IMR-90 (cell line): ENCODE measurements around the gene F11. TPM values are rescaled to one million over a fixed set of nuclear protein-coding genes. Genes with fewer than 3 reads are reported as not detected.

Source experiments
- ATAC-seq: fragments of 200-7000 bp; cut with Tn5 transposase; 2 replicates; pipeline ENCODE4 v1.9.1; 2020; ENCODE audit warnings: low read depth, mild to moderate bottlenecking, moderate library complexity
- BruUV-seq: library from RNA; stranded (reverse); fragments of 400-500 nt; replicated peaks from 2 replicates; lab custom pipeline; 2021; lab: Mats Ljungman, UMichigan
- CTCF ChIA-PET: fragments of 300-600 bp; formaldehyde crosslinking; extraction: SDS; loops from one replicate; lab custom pipeline; 2021; ENCODE audit warnings: antibody characterized with exemption; lab: Yijun Ruan, JAX
- POLR2A ChIA-PET: fragments of 300-600 bp; sonication (Branson Sonifier 250); formaldehyde crosslinking; loops from one replicate; lab custom pipeline; 2022; ENCODE audit warnings: antibody characterized with exemption; ENCODE audit not compliant: unreplicated experiment; lab: Charles Lee
- DNase-seq: peaks from one replicate; pipeline ENCODE4 v3.0.0; 2013
- H2AFZ ChIP-seq: replicated peaks from 2 replicates; pipeline ENCODE3; 2013; ENCODE audit warnings: low read length, mild to moderate bottlenecking; ENCODE audit not compliant: poor library complexity
- H2AK5ac ChIP-seq: 2 replicates; pipeline ENCODE4 v1.6.1; 2013; ENCODE audit warnings: low read depth, low read length, inconsistent platforms
- H2AK9ac ChIP-seq: replicated peaks from 2 replicates; pipeline ENCODE3; 2013; ENCODE audit warnings: mild to moderate bottlenecking, low read depth, low read length, moderate library complexity; ENCODE audit not compliant: poor library complexity
- H2BK120ac ChIP-seq: 2 replicates; pipeline ENCODE4 v1.6.1; 2013; ENCODE audit warnings: low read depth, low read length, inconsistent platforms
- H2BK15ac ChIP-seq: 3 replicates; pipeline ENCODE4 v1.6.1; 2013; ENCODE audit warnings: low read depth, low read length, inconsistent platforms
- H2BK20ac ChIP-seq: 2 replicates; pipeline ENCODE4 v1.6.1; 2013; ENCODE audit warnings: low read depth, mild to moderate bottlenecking, inconsistent platforms, low read length, moderate library complexity
- H2BK5ac ChIP-seq: 2 replicates; pipeline ENCODE4 v1.6.1; 2013; ENCODE audit warnings: mild to moderate bottlenecking, low read depth, low read length, inconsistent platforms; ENCODE audit not compliant: poor library complexity, severe bottlenecking
- H3K14ac ChIP-seq: replicated peaks from 2 replicates; pipeline ENCODE4 v1.6.1; 2013; ENCODE audit warnings: low read depth, low read length, inconsistent platforms
- H3K18ac ChIP-seq: 2 replicates; pipeline ENCODE4 v1.6.1; 2013; ENCODE audit warnings: low read depth, low read length, control low read depth
- H3K23ac ChIP-seq: 2 replicates; pipeline ENCODE4 v1.6.1; 2013; ENCODE audit warnings: low read depth, low read length, inconsistent platforms
- H3K27ac ChIP-seq: 2 replicates; pipeline ENCODE4 v1.5.1; 2013; ENCODE audit warnings: mild to moderate bottlenecking, control low read depth, low read length; ENCODE audit not compliant: insufficient read depth
- H3K27me3 ChIP-seq: 2 replicates; pipeline ENCODE4 v1.6.1; 2013; ENCODE audit warnings: low read length; ENCODE audit not compliant: control insufficient read depth, insufficient read depth
- H3K36me3 ChIP-seq: 2 replicates; pipeline ENCODE4 v1.6.1; 2013; ENCODE audit warnings: low read length, mixed read lengths; ENCODE audit not compliant: control insufficient read depth, insufficient read depth
- H3K4ac ChIP-seq: 2 replicates; pipeline ENCODE4 v1.6.1; 2013; ENCODE audit warnings: low read depth, low read length, inconsistent platforms
- H3K4me1 ChIP-seq: 2 replicates; pipeline ENCODE4 v1.6.1; 2013; ENCODE audit warnings: low read length, mixed read lengths; ENCODE audit not compliant: control insufficient read depth, insufficient read depth
- H3K4me2 ChIP-seq: 2 replicates; pipeline ENCODE4 v1.6.1; 2013; ENCODE audit warnings: low read depth, mild to moderate bottlenecking, control low read depth, low read length, moderate library complexity
- H3K4me3 ChIP-seq: 2 replicates; pipeline ENCODE4 v1.5.1; 2013; ENCODE audit warnings: low read depth, mild to moderate bottlenecking, control low read depth, low read length, moderate library complexity; ENCODE audit not compliant: insufficient read depth
- H3K56ac ChIP-seq: 2 replicates; pipeline ENCODE4 v1.6.1; 2013; ENCODE audit warnings: low read length, inconsistent platforms; ENCODE audit not compliant: insufficient read depth; ENCODE audit errors: extremely low read depth
- H3K79me1 ChIP-seq, 2 experiments: 2 replicates each; pipeline ENCODE4 v1.6.1; 2013; ENCODE audit warnings: low read length in 2 of 2, inconsistent platforms in 1 of 2, low read depth in 1 of 2
- H3K9ac ChIP-seq: 2 replicates; pipeline ENCODE4 v1.6.1; 2013; ENCODE audit warnings: low read depth, low read length, control low read depth
- H3K9me1 ChIP-seq: 2 replicates; pipeline ENCODE4 v1.6.1; 2013; ENCODE audit warnings: low read length, inconsistent platforms; ENCODE audit not compliant: insufficient read depth
- H3K9me3 ChIP-seq: 2 replicates; pipeline ENCODE4 v1.6.1; 2013; ENCODE audit warnings: low read length; ENCODE audit not compliant: control insufficient read depth, insufficient read depth
- H4K20me1 ChIP-seq: 2 replicates; pipeline ENCODE4 v1.6.1; 2013; ENCODE audit warnings: low read length, inconsistent platforms; ENCODE audit not compliant: insufficient read depth
- H4K5ac ChIP-seq: 2 replicates; pipeline ENCODE4 v1.6.1; 2013; ENCODE audit warnings: mild to moderate bottlenecking, low read depth, low read length, control low read depth
- H4K8ac ChIP-seq, 2 experiments: 2 replicates each; pipeline ENCODE4 v1.6.1; 2013; ENCODE audit warnings: low read depth in 2 of 2, low read length in 2 of 2, control low read depth in 1 of 2, inconsistent platforms in 1 of 2
- H4K91ac ChIP-seq: 2 replicates; pipeline ENCODE4 v1.6.1; 2013; ENCODE audit warnings: low read depth, low read length, inconsistent platforms; ENCODE audit not compliant: insufficient read depth
- CEBPB ChIP-seq: IDR thresholded peaks from 2 replicates; pipeline ENCODE4 v1.6.1; 2012; ENCODE audit warnings: low read depth, low read length, improper control_type of control experiment
- WGBS, 2 experiments: methylation state at CpG; one replicate each; pipeline versions ENCODE4 v1.1.5 to v1.1.7; 2013; ENCODE audit warnings: missing lambda C conversion rate in 2 of 2; ENCODE audit not compliant: insufficient read length in 1 of 2; ENCODE audit errors: extremely low coverage in 2 of 2; 5-methylcytosine and 5-hydroxymethylcytosine counted together
- dilution Hi-C: fragments of 300-500 bp; cut with HindIII; formaldehyde crosslinking; loops from one replicate; pipeline ENCODE4 v1.14.3; 2018; ENCODE audit warnings: low sequenced_read_pairs; ENCODE audit not compliant: unreplicated experiment
- in situ Hi-C: fragments of 300-500 bp; cut with MboI; formaldehyde crosslinking; loops from 3 replicates; pipeline ENCODE4 v1.14.3; 2019; ENCODE audit warnings: low sequenced_read_pairs, inconsistent platforms, mixed read lengths
- intact Hi-C: fragments of 100-400 bp; cut with micrococcal nuclease; formaldehyde crosslinking; loops from 2 replicates; pipeline ENCODE4 v1.10.0; 2022
- polyA plus RNA-seq, 3 experiments: library from polyadenylated mRNA; depleted of rRNA; stranded (reverse); fragments of >200 nt; gene quantifications; 2 replicates each; pipeline ENCODE4 v1.2.3, GENCODE V29; 2012; ENCODE audit warnings: low replicate concordance in 1 of 3
- total RNA-seq: library from RNA; depleted of rRNA; stranded (reverse); fragments of >200 nt; gene quantifications from 2 replicates; pipeline ENCODE4 v1.2.3, GENCODE V29; 2012

The F11 gene
- total and polyA plus RNA-seq, 2 of the 4 experiments (the other 2 are of a cell fraction): not detected

GRCh38 chr4:186285147-186285546 is 19.2 kb downstream of the F11 start:
- POLR2A ChIA-PET: no interaction called here
- no peak overlapping the region for H3K27ac ChIP-seq
- in situ Hi-C loops: no loop called here

More at GRCh38 chr4:186285147-186285546, 19.2 kb downstream of the F11 start:
- DNase-seq (no peak), ATAC-seq (no peak)
- H3K4me3 ChIP-seq: no peak overlapping the region
- no peaks in the 10 kb centered on the region for H3K36me3 ChIP-seq
- CTCF ChIA-PET: no interaction called here
- H2AK5ac ChIP-seq: no peak overlapping the region
- H2BK120ac ChIP-seq: no peak overlapping the region
- H3K23ac ChIP-seq: no peak overlapping the region
- H3K4me1 ChIP-seq: no peaks in the 10 kb centered on the region
- no peaks in the 10 kb centered on the region for H3K9me3 ChIP-seq
- no peak overlapping the region for H3K4ac ChIP-seq
- no peaks in the 10 kb centered on the region for H3K79me1 ChIP-seq
- no peak overlapping the region for H2AK9ac ChIP-seq
- no peaks in the 10 kb centered on the region for H3K27me3 ChIP-seq
- dilution Hi-C loops: no loop called here
- H3K14ac ChIP-seq: no peak overlapping the region
- no peak overlapping the region for H2BK20ac ChIP-seq
- no peak overlapping the region for H3K56ac ChIP-seq
- intact Hi-C loops: no loop called here
- no peak overlapping the region; the same call in 1 of the 2 replicates for H3K4me2 ChIP-seq
- no peak overlapping the region for H4K5ac ChIP-seq
- WGBS, 2 experiments: no CpG with 5 or more reads among the region's 12 CpGs
- no peak overlapping the region for H3K9ac ChIP-seq
- no peak overlapping the region for H3K18ac ChIP-seq
- no peaks in the 10 kb centered on the region for H4K20me1 ChIP-seq
- no peak overlapping the region for H4K8ac ChIP-seq
- no peak overlapping the region for H2BK15ac ChIP-seq
- BruUV-seq: no TSS peak
- H2BK5ac ChIP-seq: no peak overlapping the region
- H2AFZ ChIP-seq: no peak overlapping the region
- H4K91ac ChIP-seq: no peak overlapping the region
- no peaks in the 10 kb centered on the region for H3K9me1 ChIP-seq
- TF ChIP-seq CEBPB: no peak
